HK-2 (cell line): ENCODE results near the gene SYNM.
"Not testable (repeated sequence)": the region's sequence is repeated elsewhere in the genome, so short reads cannot be mapped to it uniquely, and the experiment has no call there.

Source experiments
- DNase-seq: peaks from one replicate; pipeline ENCODE4 v3.0.0-alpha.2; 2018; ENCODE audit not compliant: unreplicated experiment

The SYNM gene

DNA sequence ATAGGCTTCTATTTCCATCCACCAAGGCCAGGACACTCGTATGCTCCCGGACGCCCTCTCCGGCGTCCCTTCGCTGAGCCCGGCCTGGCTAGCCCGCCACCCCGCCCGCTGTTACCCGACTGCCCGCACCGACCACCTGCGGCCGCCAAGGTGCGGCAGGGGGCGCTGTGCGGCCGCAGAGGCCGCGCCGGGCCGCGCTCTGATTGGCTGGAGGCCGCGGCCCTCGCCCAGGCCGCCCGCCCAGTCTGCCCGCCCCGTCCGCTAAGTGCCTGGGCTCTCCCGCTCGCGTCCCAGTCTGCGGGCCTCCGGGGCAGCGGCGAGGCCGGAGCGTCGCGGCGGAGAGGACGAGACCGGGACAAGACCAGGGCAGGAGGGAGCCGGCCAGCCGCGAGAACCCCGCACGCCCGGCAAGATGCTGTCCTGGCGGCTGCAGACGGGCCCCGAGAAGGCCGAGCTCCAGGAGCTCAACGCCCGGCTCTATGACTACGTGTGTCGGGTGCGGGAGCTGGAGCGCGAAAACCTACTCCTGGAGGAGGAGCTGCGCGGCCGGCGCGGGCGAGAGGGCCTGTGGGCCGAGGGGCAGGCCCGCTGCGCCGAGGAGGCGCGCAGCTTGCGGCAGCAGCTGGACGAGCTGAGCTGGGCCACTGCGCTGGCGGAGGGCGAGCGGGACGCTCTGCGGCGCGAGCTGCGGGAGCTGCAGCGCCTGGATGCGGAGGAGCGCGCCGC is at the start of gene SYNM:
TSS of gene SYNM (plus strand) at position 293 of the 726 bp plus-strand sequence. CDS start at position 413, 120 bp downstream.
- peak; percentile 77 for DNase-seq

DNA sequence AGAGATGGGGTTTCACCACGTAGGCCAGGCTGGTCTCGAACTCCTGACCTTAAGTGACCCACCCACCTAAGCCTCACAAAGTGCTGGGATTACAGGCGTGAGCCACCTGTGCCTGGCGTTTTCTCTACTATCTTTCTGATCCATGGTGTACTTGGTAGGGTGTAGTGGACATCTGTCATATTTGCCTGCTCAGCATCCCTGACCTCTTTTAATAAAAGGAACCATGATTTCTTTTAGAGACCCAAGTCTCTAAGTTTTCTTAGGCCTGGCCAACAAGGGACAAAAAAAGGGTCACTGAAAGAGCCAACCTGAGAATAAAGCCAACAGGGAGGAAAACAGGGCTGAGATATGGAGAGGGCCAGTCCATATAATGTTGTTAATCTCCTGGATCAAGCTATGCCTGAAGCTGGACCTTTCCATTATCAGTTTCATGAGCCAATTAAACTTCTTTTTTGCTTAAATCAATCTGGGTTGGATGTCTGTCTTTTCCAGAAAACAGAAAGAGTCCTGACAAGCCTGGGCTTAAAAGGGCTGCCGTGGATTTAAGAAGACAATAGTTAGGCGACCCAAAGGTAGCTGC is 49.2 kb upstream of the SYNM start:
- no peak for DNase-seq

DNA sequence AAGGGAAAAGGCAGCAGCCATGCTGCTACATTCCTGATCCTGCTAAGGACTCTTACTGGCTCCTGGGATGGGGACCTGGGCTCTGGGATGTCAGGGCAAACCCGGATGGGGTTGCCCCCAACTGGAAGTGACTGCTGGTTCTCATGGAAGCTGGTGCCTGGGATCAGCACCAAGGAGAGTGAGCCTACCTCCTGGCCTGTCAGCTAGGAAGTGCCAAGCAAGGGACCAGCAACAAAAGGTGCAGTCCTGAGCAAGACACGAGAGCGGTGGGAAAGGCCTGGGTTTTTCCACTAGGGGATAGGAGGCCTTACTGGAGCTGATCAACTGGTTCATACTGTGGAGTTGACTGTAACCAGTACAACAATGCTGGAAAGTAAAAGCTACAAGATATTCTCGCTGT is 47.9 kb upstream of the SYNM start:
- DNase-seq = no peak

DNA sequence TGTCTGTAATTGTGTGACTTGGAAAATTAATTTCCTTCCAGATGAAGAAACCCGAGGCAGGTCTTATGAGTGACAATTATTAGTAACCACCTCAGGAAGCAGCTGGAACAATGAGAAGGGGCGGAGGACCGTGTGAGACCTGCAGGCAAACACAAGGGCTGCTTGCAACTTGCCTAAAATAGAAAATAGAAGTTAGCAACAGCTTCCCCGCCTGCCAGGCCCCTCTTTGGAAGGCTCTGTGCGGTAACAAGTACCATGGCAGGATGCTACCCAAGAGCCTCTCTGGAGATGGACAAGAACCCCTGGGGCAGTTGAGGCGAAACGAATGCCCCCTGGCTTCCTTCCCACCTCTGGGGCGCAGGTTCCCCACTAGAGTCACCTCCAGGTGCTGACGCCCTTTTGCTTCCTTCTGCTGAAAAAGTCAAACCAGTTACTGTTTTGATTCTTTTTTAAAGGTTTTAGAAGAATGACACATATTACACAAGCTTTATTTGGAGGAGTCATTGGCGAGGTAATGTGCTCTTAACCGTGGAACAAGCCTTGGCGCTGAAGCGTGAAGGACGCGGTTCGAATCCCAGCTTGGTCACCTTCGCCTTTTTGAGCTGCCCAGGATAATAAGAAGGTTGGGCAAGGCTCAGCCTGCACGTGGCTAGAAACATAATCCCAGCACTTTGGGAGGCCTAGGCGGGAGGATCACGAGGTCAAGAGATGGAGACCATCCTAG is 47.0 kb upstream of the SYNM start:
- DNase-seq = peak; percentile 11

- DNase-seq = no peak
Observed at GRCh38 chr15:99058421-99058870, 46.4 kb upstream of the SYNM start.

GRCh38 chr15:99059010-99059981 is 45.6 kb upstream of the SYNM start:
- DNase-seq = peak; percentile 71

DNA sequence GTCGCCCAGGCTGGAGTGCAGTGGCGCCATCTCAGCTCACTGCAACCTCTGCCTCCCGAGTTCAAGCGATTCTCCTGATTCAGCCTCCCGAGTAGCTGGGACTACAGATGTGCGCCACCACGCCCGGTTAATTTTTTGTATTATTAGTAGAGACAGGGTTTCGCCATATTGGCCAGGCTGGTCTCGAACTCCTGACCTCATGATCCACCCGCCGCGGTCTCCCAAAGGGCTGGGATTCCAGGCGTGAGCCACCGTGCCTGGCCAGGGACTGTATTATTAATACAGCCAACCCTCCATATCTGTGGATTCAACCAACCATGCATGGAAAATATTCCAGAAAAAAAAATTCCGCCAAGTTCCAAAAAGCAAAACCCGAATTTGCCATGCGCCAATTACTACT is 44.7 kb upstream of the SYNM start:
- DNase-seq = not testable (repeated sequence)

- no peak for DNase-seq
Observed at GRCh38 chr15:99062226-99062625, 42.7 kb upstream of the SYNM start.

DNA sequence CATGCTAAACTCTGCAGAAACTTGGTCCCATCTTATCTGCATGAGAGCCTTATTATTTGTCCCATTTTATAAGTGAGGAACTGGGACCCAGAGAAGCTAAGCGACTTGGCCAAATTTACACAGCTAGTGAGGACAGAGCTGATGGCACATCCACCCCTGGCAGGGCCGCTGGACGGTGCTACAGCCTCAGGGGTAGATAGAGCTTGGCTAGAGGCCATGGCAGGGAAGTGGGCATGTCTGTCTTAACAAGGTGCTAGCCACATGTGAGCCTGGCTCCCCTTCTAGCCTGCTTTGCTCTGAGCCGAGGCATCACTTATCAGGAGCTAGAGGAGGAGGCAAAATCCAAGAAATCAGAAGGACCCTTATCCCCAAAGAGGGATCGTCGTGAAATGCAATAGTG is 36.7 kb upstream of the SYNM start:
- no peak for DNase-seq

GRCh38 chr15:99070208-99070607 is 34.7 kb upstream of the SYNM start:
- DNase-seq = no peak

DNA sequence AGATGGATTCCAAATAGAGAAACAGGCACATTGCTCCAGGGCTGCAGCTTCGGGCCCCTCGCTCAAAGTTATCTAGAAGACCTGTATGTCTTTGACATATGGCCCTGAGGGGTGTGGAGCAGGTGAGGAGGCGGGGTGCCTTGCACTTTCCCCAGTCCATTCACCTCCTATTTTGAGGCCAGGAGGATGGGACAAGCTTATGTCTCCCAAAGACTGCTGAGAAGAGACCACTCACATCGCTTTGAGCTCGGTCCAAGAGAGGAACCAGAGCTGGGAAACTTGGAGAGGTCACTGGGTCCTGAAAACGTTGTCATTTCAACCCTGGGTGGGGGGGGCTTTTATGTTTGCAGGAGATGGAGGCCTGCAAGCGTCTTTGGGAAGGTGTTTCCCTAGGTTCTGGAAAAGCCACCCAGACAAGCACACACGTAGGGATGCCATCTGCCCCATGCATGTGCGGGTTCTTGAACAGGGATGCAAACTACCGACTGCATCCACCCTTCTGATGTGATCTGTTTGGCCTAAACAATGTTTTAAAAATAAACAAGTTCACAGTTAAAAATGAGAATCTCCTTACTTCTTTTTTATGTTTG is 33.7 kb upstream of the SYNM start:
- DNase-seq = no peak

GRCh38 chr15:99073008-99073717 is 31.7 kb upstream of the SYNM start:
- DNase-seq = no peak

GRCh38 chr15:99074446-99074845 is 30.4 kb upstream of the SYNM start:
- no peak for DNase-seq

- not testable (repeated sequence) for DNase-seq
Observed at GRCh38 chr15:99075059-99075652, 29.7 kb upstream of the SYNM start.

DNA sequence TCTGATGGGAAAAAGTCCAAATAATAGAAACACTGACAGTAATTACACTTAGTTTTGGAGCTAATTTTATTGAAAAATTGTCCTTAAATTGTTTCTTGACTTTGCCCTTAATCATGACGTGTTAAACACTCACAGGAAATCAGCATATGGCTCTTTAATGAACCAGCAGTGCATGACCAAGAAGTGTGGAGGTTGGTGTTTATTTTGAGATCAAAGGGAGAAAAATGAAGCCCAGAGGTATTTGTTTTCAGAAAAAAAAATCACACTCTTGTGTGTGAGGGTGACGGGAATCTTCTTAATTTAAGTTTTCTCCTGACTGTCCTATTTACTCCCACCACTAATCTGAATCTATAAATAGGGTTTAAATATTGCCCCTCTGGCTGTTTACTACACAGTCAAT is 28.8 kb upstream of the SYNM start:
- no peak for DNase-seq

GRCh38 chr15:99076555-99077308 is 28.1 kb upstream of the SYNM start:
- DNase-seq = peak; percentile 43

- DNase-seq = no peak
Observed at GRCh38 chr15:99082798-99083197, 22.1 kb upstream of the SYNM start.

- no peak for DNase-seq
Observed at GRCh38 chr15:99084965-99085364, 19.9 kb upstream of the SYNM start.
